Fibroblast of lung (primary cell): ENCODE results near the gene TMEM154.

Source experiments
- CTCF ChIP-seq, 2 donors: IDR thresholded peaks in 1 of 2; conservative IDR thresholded peaks in 1 of 2; 1 replicate in 1 of 2; 2 replicates in 1 of 2; pipeline ENCODE4 v1.5.1; 2011 to 2012; ENCODE audit warnings: low read length in 2 of 2, control low read depth in 1 of 2, inconsistent platforms in 1 of 2, low read depth in 1 of 2, mild to moderate bottlenecking in 1 of 2
- EZH2 ChIP-seq: IDR thresholded peaks from 2 replicates; pipeline ENCODE4 v1.5.1; 2012; ENCODE audit warnings: low read length, control low read depth, mild to moderate bottlenecking; ENCODE audit errors: missing control alignments

DNA sequence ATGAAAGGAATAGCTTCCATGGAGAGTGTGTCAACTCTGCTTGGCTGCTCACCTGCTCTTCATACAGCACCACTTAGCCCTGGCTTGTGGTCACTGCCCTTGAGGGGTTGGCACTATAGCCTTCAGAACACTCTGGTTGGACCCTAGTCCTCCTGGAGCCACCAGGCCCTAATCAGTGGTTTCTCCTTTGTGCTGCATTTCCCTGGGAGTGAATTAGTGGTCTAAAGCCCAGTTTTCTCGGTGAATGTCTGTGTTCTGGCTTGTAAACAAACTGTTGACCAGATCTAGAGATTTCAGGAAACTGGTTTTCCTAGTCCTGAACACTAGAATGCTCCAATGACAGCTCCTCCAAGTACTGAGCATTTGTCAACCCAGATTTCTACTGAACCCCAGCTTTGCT, 28.6 kb upstream of the TMEM154 start:
- no peak for TF ChIP-seq EZH2
- no peak for TF ChIP-seq CTCF (conservative IDR thresholded peaks at IDR 0.05 in 1 of 2, IDR thresholded peaks at IDR 0.05 in 1 of 2; ENCODE audit: low read depth in 1 of 2, low read length in 2 of 2)
